ENCODE results near the gene XRCC5. TPM values are rescaled to one million over a fixed set of nuclear protein-coding genes. Genes with fewer than 3 reads are reported as not detected.

The XRCC5 gene
- total and polyA plus RNA-seq, 2 donors (not counting 3 experiments of a cell fraction or from before 2014, with no cell fraction given), result 267 to 319 TPM

- no peaks in the 10 kb centered on the region for H3K9me1 ChIP-seq (replicated peaks; ENCODE audit: control insufficient read depth, extremely low read depth, insufficient read depth, low read length)
- no peaks in the 10 kb centered on the region for H3K79me2 ChIP-seq (ENCODE audit: control insufficient read depth, insufficient read depth, low read length)
- no peak overlapping the region for H2AFZ ChIP-seq (ENCODE audit: low read depth, low read length)
- ChIA-PET CTCF (no interaction called here), POLR2A (no interaction called here)
- DNase-seq (ENCODE audit: low read depth, low spot score) (no peak), FAIRE-seq (no peak)
- H3K4me2 ChIP-seq (ENCODE audit: insufficient read depth, low read length), result no peak overlapping the region
- H3K36me3 ChIP-seq (ENCODE audit: control insufficient read depth in 2 of 2, extremely low read depth in 1 of 2, insufficient read depth in 2 of 2, low read length in 2 of 2), result no peaks in the 10 kb centered on the region
- H3K27me3 ChIP-seq (ENCODE audit: control insufficient read depth in 2 of 2, insufficient read depth in 2 of 2, low read length in 2 of 2), result no peaks in the 10 kb centered on the region
- no peak overlapping the region for H3K27ac ChIP-seq (ENCODE audit: insufficient read depth, low read depth, low read length)
- dilution Hi-C loops (cut with MboI; ENCODE audit: extremely low pct_ligation_motif_present, low sequenced_read_pairs) (no loop called here), intact Hi-C loops (cut with micrococcal nuclease) (loop anchor here (5.0 kb wide), 3 partner anchors 63 to 443 kb away; no protein-coding TSS in a partner anchor)
- H3K9me3 ChIP-seq (replicated peaks; ENCODE audit: control insufficient read depth, insufficient read depth, low read length), result no peaks in the 10 kb centered on the region
- no peak overlapping the region for H3K9ac ChIP-seq (replicated peaks; ENCODE audit: extremely low read depth, insufficient read depth, low read length)
- peaks cover 25% of the 10 kb centered on the region for H3K4me1 ChIP-seq (ENCODE audit: control insufficient read depth, extremely low read depth, insufficient read depth, low read length)
- H4K20me1 ChIP-seq (replicated peaks; ENCODE audit: control insufficient read depth, extremely low read depth, insufficient read depth, low read length), result no peaks in the 10 kb centered on the region
- no TSS peak for BruUV-seq (replicated peaks)
- TF ChIP-seq EZH2 (IDR thresholded peaks at IDR 0.05; ENCODE audit: borderline replicate concordance, low read depth, low read length, severe bottlenecking) (no peak), FOS (IDR thresholded peaks at IDR 0.05; ENCODE audit: borderline replicate concordance, insufficient read depth, low read length) (no peak), JUN (IDR thresholded peaks at IDR 0.05; ENCODE audit: borderline replicate concordance, insufficient read depth, insufficient read length, low read depth) (no peak), MYC (IDR thresholded peaks at IDR 0.05; ENCODE audit: low read depth, low read length) (no peak), CTCF (IDR thresholded peaks at IDR 0.05; ENCODE audit: extremely low read depth in 1 of 2, insufficient read depth in 1 of 2, low read depth in 1 of 2, low read length in 2 of 2) (no peak), POLR2A (IDR thresholded peaks at IDR 0.05; ENCODE audit: low read depth, low read length) (no peak), GATA2 (IDR thresholded peaks at IDR 0.05; ENCODE audit: insufficient read depth, insufficient read length, low read depth, low read length) (no peak), POLR2AphosphoS5 (IDR thresholded peaks at IDR 0.05; ENCODE audit: insufficient read depth, low read depth, low read length) (no peak), MAX (IDR thresholded peaks at IDR 0.05; ENCODE audit: insufficient read depth, insufficient read length) (no peak)
- no peak overlapping the region for H3K4me3 ChIP-seq (replicated peaks in 1 of 3; ENCODE audit: insufficient read depth in 1 of 3, low read depth in 1 of 3, low read length in 3 of 3)
These were observed 115.2 kb downstream of the XRCC5 start for GRCh38 chr2:216224388-216224787.

Measured in endothelial cell of umbilical vein (primary cell).